ENCODE data around the gene AMY2B. TPM values are rescaled to one million over a fixed set of nuclear protein-coding genes. Genes with fewer than 3 reads are reported as not detected.
"Not testable (repeated sequence)": the region's sequence is repeated elsewhere in the genome, so short reads cannot be mapped to it uniquely, and the experiment has no call there.

Gene AMY2B
- total RNA-seq, 1 experiment from 2014 or later: 9.4 TPM

- H3K36me3 Mint-ChIP-seq (ENCODE audit: insufficient read depth, unreplicated experiment): no peaks in the 10 kb centered on the region
- intact Hi-C loops (cut with micrococcal nuclease; ENCODE audit: unreplicated experiment): no loop called here
- DNase-seq: no peak
- no peak overlapping the region for H3K27ac Mint-ChIP-seq (ENCODE audit: unreplicated experiment)
- no peaks in the 10 kb centered on the region for H3K4me1 Mint-ChIP-seq (ENCODE audit: low read depth, unreplicated experiment)
- BruUV-seq (replicated peaks): no TSS peak
- no peaks in the 10 kb centered on the region for H3K27me3 Mint-ChIP-seq (ENCODE audit: unreplicated experiment)
- H3K9me3 Mint-ChIP-seq (ENCODE audit: low read depth, unreplicated experiment): peaks cover 3% of the 10 kb centered on the region
- TF ChIP-seq CTCF (IDR thresholded peaks at IDR 0.05; ENCODE audit: unreplicated experiment): no peak
- CTCF ChIA-PET: no interaction called here
- H3K4me3 Mint-ChIP-seq (ENCODE audit: low read depth, unreplicated experiment): no peak overlapping the region
These were observed 8.3 kb upstream of the AMY2B start for GRCh38 chr1:103563056-103563455.

- Mint-ChIP-seq H3K4me3 (ENCODE audit: low read depth, unreplicated experiment) (no peak overlapping the region), H3K9me3 (ENCODE audit: low read depth, unreplicated experiment) (peaks cover 3% of the 10 kb centered on the region), H3K27ac (ENCODE audit: unreplicated experiment) (no peak overlapping the region), H3K4me1 (ENCODE audit: low read depth, unreplicated experiment) (no peaks in the 10 kb centered on the region), H3K27me3 (ENCODE audit: unreplicated experiment) (no peaks in the 10 kb centered on the region), H3K36me3 (ENCODE audit: insufficient read depth, unreplicated experiment) (no peaks in the 10 kb centered on the region)
- no peak for TF ChIP-seq CTCF (IDR thresholded peaks at IDR 0.05; ENCODE audit: unreplicated experiment)
- intact Hi-C loops (cut with micrococcal nuclease; ENCODE audit: unreplicated experiment): no loop called here
- BruUV-seq (replicated peaks): no TSS peak
- no peak for DNase-seq
- CTCF ChIA-PET: no interaction called here
These were observed 1.9 kb upstream of the AMY2B start for GRCh38 chr1:103569493-103569892.

GRCh38 chr1:103576065-103576464, 4.7 kb downstream of the AMY2B start:
- no peak for TF ChIP-seq CTCF (IDR thresholded peaks at IDR 0.05; ENCODE audit: unreplicated experiment)
- Mint-ChIP-seq H3K27me3 (ENCODE audit: unreplicated experiment) (no peaks in the 10 kb centered on the region), H3K9me3 (ENCODE audit: low read depth, unreplicated experiment) (no peaks in the 10 kb centered on the region), H3K4me1 (ENCODE audit: low read depth, unreplicated experiment) (no peaks in the 10 kb centered on the region), H3K4me3 (ENCODE audit: low read depth, unreplicated experiment) (no peak overlapping the region), H3K27ac (ENCODE audit: unreplicated experiment) (no peak overlapping the region), H3K36me3 (ENCODE audit: insufficient read depth, unreplicated experiment) (no peaks in the 10 kb centered on the region)
- intact Hi-C loops (cut with micrococcal nuclease; ENCODE audit: unreplicated experiment): no loop called here
- CTCF ChIA-PET: no interaction called here
- DNase-seq: no peak
- BruUV-seq (replicated peaks): no TSS peak

GRCh38 chr1:103576784-103577183, 5.4 kb downstream of the AMY2B start:
- BruUV-seq (replicated peaks); DNase-seq; H3K4me3 Mint-ChIP-seq (ENCODE audit: low read depth, unreplicated experiment); H3K4me1 Mint-ChIP-seq (ENCODE audit: low read depth, unreplicated experiment); CTCF ChIA-PET; H3K9me3 Mint-ChIP-seq (ENCODE audit: low read depth, unreplicated experiment); H3K27ac Mint-ChIP-seq (ENCODE audit: unreplicated experiment); H3K36me3 Mint-ChIP-seq (ENCODE audit: insufficient read depth, unreplicated experiment); H3K27me3 Mint-ChIP-seq (ENCODE audit: unreplicated experiment); intact Hi-C loops (cut with micrococcal nuclease; ENCODE audit: unreplicated experiment): not testable (repeated sequence)

- no TSS peak for BruUV-seq (replicated peaks)
- Mint-ChIP-seq H3K27ac (ENCODE audit: unreplicated experiment) (no peak overlapping the region), H3K4me3 (ENCODE audit: low read depth, unreplicated experiment) (no peak overlapping the region), H3K27me3 (ENCODE audit: unreplicated experiment) (no peaks in the 10 kb centered on the region), H3K9me3 (ENCODE audit: low read depth, unreplicated experiment) (peaks cover 2% of the 10 kb centered on the region), H3K36me3 (ENCODE audit: insufficient read depth, unreplicated experiment) (no peaks in the 10 kb centered on the region), H3K4me1 (ENCODE audit: low read depth, unreplicated experiment) (no peaks in the 10 kb centered on the region)
- no peak for DNase-seq
- TF ChIP-seq CTCF (IDR thresholded peaks at IDR 0.05; ENCODE audit: unreplicated experiment): no peak
- CTCF ChIA-PET: no interaction called here
- intact Hi-C loops (cut with micrococcal nuclease; ENCODE audit: unreplicated experiment): no loop called here
These were observed 11.1 kb downstream of the AMY2B start for GRCh38 chr1:103582464-103582863.
